22Rv1 (cell line): Measurements from ENCODE around the gene CNN3.

ENCODE experiments used
- CTCF ChIP-seq: fragments of 450-650 bp; IDR thresholded peaks from 2 replicates; pipeline ENCODE4 v1.5.1; 2017; ENCODE audit warnings: mild to moderate bottlenecking
- ZFX ChIP-seq: fragments of 450-650 bp; IDR thresholded peaks from 2 replicates; pipeline ENCODE4 v1.6.1; 2017; ENCODE audit warnings: antibody characterized with exemption, borderline replicate concordance

- TF ChIP-seq CTCF (no peak), ZFX (no peak)
Measured at GRCh38 chr1:94962409-94963265, 35.7 kb upstream of the CNN3 start.
